K562 (cell line): Measurements from ENCODE around the gene TRPC4. TPM values are rescaled to one million over a fixed set of nuclear protein-coding genes. Genes with fewer than 3 reads are reported as not detected.

ENCODE experiments used
- ATAC-seq: fragments of 200-7000 bp; cut with Tn5 transposase; 3 replicates; pipeline ENCODE4 v1.9.1; 2020; ENCODE audit warnings: moderate library complexity
- BruUV-seq: library from RNA; stranded (reverse); fragments of 400-500 nt; replicated peaks from 2 replicates; lab custom pipeline; 2021; lab: Mats Ljungman, UMichigan
- CTCF ChIA-PET: fragments of 300-600 bp; formaldehyde crosslinking; extraction: SDS; loops from one replicate; lab custom pipeline; 2021; ENCODE audit warnings: low intra/inter-chr PET ratio; lab: Yijun Ruan, JAX
- POLR2A ChIA-PET: fragments of 300-600, 350-650 bp; sonication (Branson Sonifier 250); formaldehyde crosslinking; extraction: SDS; loops from one replicate; lab custom pipeline; 2021; ENCODE audit warnings: antibody characterized with exemption, inconsistent platforms; lab: Yijun Ruan, JAX
- DNase-seq, 4 experiments: peaks; one replicate each; pipeline versions ENCODE4 v3.0.0 to v3.0.0-alpha.2; 2011 to 2018; ENCODE audit warnings: low spot score in 3 of 4, mixed read lengths in 3 of 4; ENCODE audit errors: extremely low read depth in 1 of 4
- FAIRE-seq: peaks from 2 replicates; lab custom pipeline; 2011; peaks lifted over from hg19 to GRCh38; lab: Jason Lieb, UNC
- H2AFZ ChIP-seq: 2 replicates; pipeline ENCODE4 v1.6.0; 2011; ENCODE audit warnings: low read depth, low read length, control low read depth, inconsistent platforms
- H3K27ac ChIP-seq: fragments of 200-600 bp; 3 replicates; pipeline ENCODE4 v1.8.0; 2011; ENCODE audit warnings: low read depth, mild to moderate bottlenecking, control low read depth, inconsistent platforms, low read length, moderate library complexity, mixed read lengths; ENCODE audit errors: extremely low read depth
- H3K27me3 ChIP-seq, 2 experiments: fragments of 300-600 bp in 1 of 2; 2 replicates in 1 of 2; 3 replicates in 1 of 2; pipeline versions ENCODE4 v1.6.0 to v1.8.0; 2011; ENCODE audit warnings: inconsistent platforms in 2 of 2, low read length in 2 of 2, mild to moderate bottlenecking in 1 of 2, mixed read lengths in 1 of 2, moderate library complexity in 1 of 2; ENCODE audit not compliant: control insufficient read depth in 2 of 2, insufficient read depth in 2 of 2
- H3K36me3 ChIP-seq: fragments of 300-600 bp; 3 replicates; pipeline ENCODE4 v1.8.0; 2011; ENCODE audit warnings: mild to moderate bottlenecking, low read length, inconsistent platforms; ENCODE audit not compliant: control insufficient read depth, insufficient read depth
- H3K4me1 ChIP-seq, 2 experiments: fragments of 200-600 bp in 1 of 2; replicated peaks in 1 of 2; 2 replicates in 1 of 2; 3 replicates in 1 of 2; pipeline versions ENCODE4 v1.5.1 to v1.8.0; 2011; ENCODE audit warnings: inconsistent platforms in 2 of 2, low read length in 2 of 2, mild to moderate bottlenecking in 1 of 2, mixed read lengths in 1 of 2, moderate library complexity in 1 of 2; ENCODE audit not compliant: control insufficient read depth in 2 of 2, insufficient read depth in 2 of 2
- H3K4me2 ChIP-seq: 2 replicates; pipeline ENCODE4 v1.6.1; 2011; ENCODE audit warnings: low read length, control low read depth, inconsistent platforms, mixed read lengths; ENCODE audit not compliant: insufficient read depth
- H3K4me3 ChIP-seq: fragments of 200-600 bp; sonication (generic), shearing (Covaris generic); 2 replicates; pipeline ENCODE4 v1.5.1; 2016; ENCODE audit warnings: control low read depth, inconsistent platforms
- H3K79me2 ChIP-seq: fragments of 200-600 bp; 3 replicates; pipeline ENCODE4 v1.8.0; 2011; ENCODE audit warnings: low read length, inconsistent platforms; ENCODE audit not compliant: control insufficient read depth, insufficient read depth
- H3K9ac ChIP-seq, 2 experiments: 2 replicates each; pipeline versions ENCODE4 v1.6.0 to v1.6.1; 2011; ENCODE audit warnings: low read depth in 2 of 2, low read length in 2 of 2, control low read depth in 1 of 2, inconsistent platforms in 1 of 2, mild to moderate bottlenecking in 1 of 2, mixed read lengths in 1 of 2; ENCODE audit not compliant: insufficient read depth in 1 of 2
- H3K9me1 ChIP-seq: one replicate; pipeline ENCODE4 v1.6.0; 2011; ENCODE audit warnings: inconsistent platforms, mild to moderate bottlenecking, low read length, moderate library complexity; ENCODE audit not compliant: control insufficient read depth, insufficient read depth
- H3K9me3 ChIP-seq: replicated peaks from 2 replicates; pipeline ENCODE4 v1.5.1; 2011; ENCODE audit warnings: low read depth, low read length, inconsistent platforms; ENCODE audit not compliant: control insufficient read depth, insufficient read depth
- H4K20me1 ChIP-seq: replicated peaks from 2 replicates; pipeline ENCODE4 v1.6.1; 2011; ENCODE audit warnings: low read length, inconsistent platforms, mixed read lengths; ENCODE audit not compliant: control insufficient read depth, insufficient read depth
- CBX1 ChIP-seq: sonication (generic); IDR thresholded peaks from 2 replicates; pipeline ENCODE4 v1.6.1; 2016; ENCODE audit warnings: antibody characterized with exemption, low read depth, mild to moderate bottlenecking
- GATA2 ChIP-seq: sonication (generic); formaldehyde crosslinking; IDR thresholded peaks from 2 replicates; pipeline ENCODE4 v1.4.0; 2020; ENCODE audit warnings: mild to moderate bottlenecking, missing genetic modification reagents
- HEY1 ChIP-seq: fragments of 250-450 bp; sonication (Bioruptor Pico); IDR thresholded peaks from 2 replicates; pipeline ENCODE4 v1.5.0; 2020; ENCODE audit warnings: mild to moderate bottlenecking, moderate library complexity, borderline replicate concordance
- NFXL1 ChIP-seq: fragments of 450-650 bp; formaldehyde crosslinking; IDR thresholded peaks from 2 replicates; pipeline ENCODE4 v1.4.0; 2021; ENCODE audit warnings: mild to moderate bottlenecking
- PTBP1 ChIP-seq: fragments of 200-400 bp; formaldehyde crosslinking; IDR thresholded peaks from 2 replicates; pipeline ENCODE4 v1.6.1; 2017; ENCODE audit warnings: low read depth, low read length
- RCOR1 ChIP-seq, 2 experiments: IDR thresholded peaks; 2 replicates each; pipeline ENCODE4 v1.6.1; 2012; ENCODE audit warnings: low read depth in 2 of 2, low read length in 2 of 2, borderline replicate concordance in 1 of 2, improper control_type of control experiment in 1 of 2
- SOX6 ChIP-seq: fragments of 450-650 bp; IDR thresholded peaks from 2 replicates; pipeline ENCODE4 v1.6.1; 2014; ENCODE audit warnings: mild to moderate bottlenecking
- THRAP3 ChIP-seq: fragments of 450-650 bp; IDR thresholded peaks from 2 replicates; pipeline ENCODE4 v1.6.1; 2016; ENCODE audit warnings: mild to moderate bottlenecking, inconsistent platforms, borderline replicate concordance
- TSC22D4 ChIP-seq: fragments of 450-650 bp; IDR thresholded peaks from 2 replicates; pipeline ENCODE4 v1.6.1; 2016; ENCODE audit warnings: missing genetic modification characterization, missing biosample characterization, control low read depth
- ZBTB43 ChIP-seq: sonication (generic); formaldehyde crosslinking; IDR thresholded peaks from 2 replicates; pipeline ENCODE4 v1.8.0; 2023; ENCODE audit warnings: mild to moderate bottlenecking, missing genetic modification reagents
- ZNF699 ChIP-seq: fragments of 250-450 bp; sonication (Bioruptor Pico); IDR thresholded peaks from 2 replicates; pipeline ENCODE4 v1.8.0; 2021; ENCODE audit warnings: mild to moderate bottlenecking, moderate library complexity; ENCODE audit not compliant: insufficient replicate concordance
- WGBS: fragments of 100-300 bp; shearing (Covaris generic); methylation state at CpG from one replicate; pipeline ENCODE4 v1.1.6; 2016; ENCODE audit warnings: low coverage, mixed read lengths; ENCODE audit not compliant: insufficient coverage; ENCODE audit errors: missing lambda C conversion rate; 5-methylcytosine and 5-hydroxymethylcytosine counted together
- in situ Hi-C: fragments of 300-500 bp; cut with MboI; formaldehyde crosslinking; loops from 4 replicates; pipeline ENCODE4 v1.15.0; 2018; ENCODE audit warnings: inconsistent platforms, mixed read lengths
- intact Hi-C: fragments of 100-400 bp; cut with micrococcal nuclease; formaldehyde crosslinking; loops from 2 replicates; pipeline ENCODE4 v1.14.2; 2022
- polyA plus RNA-seq, 8 experiments: library from polyadenylated mRNA; depleted of rRNA in 4 of 8; stranded (reverse) in 5 of 8; unstranded in 3 of 8; fragments of >200 nt; fragmentation: Nextera tagmentation in 2 of 8; fragmentation: Illumina TruSeq in 1 of 8; extraction: Ambion mirVana in 2 of 8; extraction: Trizol in 1 of 8; gene quantifications; 2 replicates each; pipeline versions ENCODE4 v1.2.1 to v1.2.3, GENCODE V29; 2011 to 2014; ENCODE audit warnings: inconsistent platforms in 1 of 8, missing spikeins in 1 of 8
- total RNA-seq, 7 experiments: library from RNA; depleted of rRNA in 6 of 7; stranded (reverse); fragments of >200 nt in 6 of 7; fragmentation: Illumina TruSeq in 2 of 7; extraction: Trizol in 2 of 7; gene quantifications; 2 replicates each; pipeline versions ENCODE4 v1.2.1 to v1.2.3, GENCODE V29; 2011 to 2021; ENCODE audit warnings: low replicate concordance in 1 of 7
- TF ChIP-seq, protein P1 (sequence below): sonication (generic); formaldehyde crosslinking; IDR thresholded peaks from 2 replicates; pipeline ENCODE4 v1.8.0; 2022; ENCODE audit warnings: mild to moderate bottlenecking, missing genetic modification reagents
- TF ChIP-seq, protein P2 (sequence below), 3 experiments: fragments of 200-800 bp in 1 of 3; sonication (Bioruptor generic) in 1 of 3; sonication (generic) in 1 of 3; formaldehyde crosslinking in 1 of 3; IDR thresholded peaks; 2 replicates each; pipeline versions ENCODE4 v1.6.1 to v1.8.0; 2016 to 2022; ENCODE audit warnings: mild to moderate bottlenecking in 2 of 3, missing compliant biosample characterization in 2 of 3, missing genetic modification characterization in 2 of 3, missing genetic modification reagents in 1 of 3

TRPC4 gene
- total and polyA plus RNA-seq, 9 of the 15 experiments (the other 6 are each of a cell fraction or from before 2014, with no cell fraction given), result 0.03 to 0.04 TPM; not detected in 7

DNA sequence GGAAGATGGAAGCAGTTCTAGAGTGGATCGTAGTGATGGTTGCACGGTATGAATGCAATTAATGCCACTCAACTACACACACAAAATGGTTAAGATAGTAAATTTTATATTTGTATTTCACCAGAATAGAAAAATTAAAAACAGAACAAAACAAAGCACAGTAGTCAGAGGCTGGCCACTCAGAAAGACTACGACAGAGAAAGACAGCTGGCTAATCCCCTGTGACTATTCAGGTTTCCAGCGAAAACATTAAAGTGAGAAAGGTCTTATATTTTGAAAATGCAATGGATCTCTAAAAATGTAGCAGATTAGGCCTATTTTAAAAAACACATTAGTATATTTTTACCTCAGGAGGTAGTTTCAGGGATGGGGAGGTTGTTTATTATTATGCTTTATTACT lies 139.7 kb downstream of the TRPC4 start:
- Histone ChIP-seq H3K9me3 (no peaks in the 10 kb centered on the region), H3K9me1 (no peaks in the 10 kb centered on the region), H3K36me3 (no peaks in the 10 kb centered on the region), H2AFZ (no peak overlapping the region), H3K27ac (no peak overlapping the region), H3K4me3 (no peak overlapping the region), H4K20me1 (no peaks in the 10 kb centered on the region), H3K79me2 (no peaks in the 10 kb centered on the region), H3K4me1 (no peaks in the 10 kb centered on the region), H3K9ac (no peak overlapping the region), H3K27me3 (no peaks in the 10 kb centered on the region), H3K4me2 (no peak overlapping the region)
- FAIRE-seq, result no peak
- CTCF ChIA-PET, result no interaction called here
- no peak for ATAC-seq
- no peak for DNase-seq
- POLR2A ChIA-PET, result no interaction called here
- no TSS peak for BruUV-seq
- intact Hi-C loops, result no loop called here
- 2% methylated on average over 4 of the region's 4 CpGs for WGBS
- in situ Hi-C loops, result no loop called here
- TF ChIP-seq HEY1 (CRISPR knock-in tag), result no peak
- TF ChIP-seq GATA2 (CRISPR knock-in tag), result no peak
- TF ChIP-seq THRAP3, result no peak
- TF ChIP-seq RCOR1 (IDR thresholded peaks at IDR 0.05; ENCODE audit: borderline replicate concordance in 1 of 2, low read depth in 2 of 2, low read length in 2 of 2), result no peak
- TF ChIP-seq ZNF699 (CRISPR knock-in tag), result no peak
- TF ChIP-seq ZBTB43, result no peak
- no peak for TF ChIP-seq SOX6
- no peak for TF ChIP-seq CBX1
- TF ChIP-seq, protein P1, sequence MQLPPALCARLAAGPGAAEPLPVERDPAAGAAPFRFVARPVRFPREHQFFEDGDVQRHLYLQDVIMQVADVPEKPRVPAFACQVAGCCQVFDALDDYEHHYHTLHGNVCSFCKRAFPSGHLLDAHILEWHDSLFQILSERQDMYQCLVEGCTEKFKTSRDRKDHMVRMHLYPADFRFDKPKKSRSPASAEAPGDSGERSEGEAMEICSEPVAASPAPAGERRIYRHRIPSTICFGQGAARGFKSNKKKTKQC (CRISPR knock-in tag), result no peak
- no peak for TF ChIP-seq TSC22D4 (tag)
- TF ChIP-seq PTBP1, result no peak
- no peak for TF ChIP-seq NFXL1 (CRISPR knock-in tag)
- TF ChIP-seq, protein P2, sequence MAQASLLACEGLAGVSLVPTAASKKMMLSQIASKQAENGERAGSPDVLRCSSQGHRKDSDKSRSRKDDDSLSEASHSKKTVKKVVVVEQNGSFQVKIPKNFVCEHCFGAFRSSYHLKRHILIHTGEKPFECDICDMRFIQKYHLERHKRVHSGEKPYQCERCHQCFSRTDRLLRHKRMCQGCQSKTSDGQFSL (CRISPR knock-in tag; IDR thresholded peaks at IDR 0.05), result no peak
- TF ChIP-seq, protein P2 (tag; IDR thresholded peaks at IDR 0.05), result no peak
